Right lobe of liver (tissue), 6 donors: ENCODE results near the gene SLC16A4. TPM values are rescaled to one million over a fixed set of nuclear protein-coding genes. Genes with fewer than 3 reads are reported as not detected.

Experiments
- ATAC-seq, 4 donors: fragments of 200-7000 bp; cut with Tn5 transposase; one replicate each; pipeline ENCODE4 v1.9.1; 2020; ENCODE audit warnings: mild to moderate bottlenecking in 4 of 4, moderate library complexity in 4 of 4
- DNase-seq, 3 donors: peaks; one replicate each; pipeline ENCODE4 v3.0.0-alpha.2; 2020
- H3K27ac ChIP-seq, 3 donors: fragments of 200-600 bp; one replicate each; pipeline ENCODE4 v1.8.0; 2022
- H3K27me3 ChIP-seq, 2 donors: fragments of 200-600 bp; one replicate each; pipeline ENCODE4 v1.8.0; 2022
- H3K36me3 ChIP-seq, 4 donors: fragments of 200-600 bp; sonication (generic) in 1 of 4; one replicate each; pipeline versions ENCODE4 v1.5.1 to v1.8.0; 2017 to 2022; ENCODE audit warnings: control low read depth in 1 of 4
- H3K4me1 ChIP-seq, 4 donors: fragments of 200-600 bp; sonication (generic) in 1 of 4; one replicate each; pipeline versions ENCODE4 v1.5.1 to v1.8.0; 2017 to 2022; ENCODE audit warnings: control low read depth in 1 of 4
- H3K4me3 ChIP-seq, 3 donors: fragments of 200-600 bp; one replicate each; pipeline ENCODE4 v1.8.0; 2022
- H3K9me3 ChIP-seq, 4 donors: fragments of 200-600 bp; sonication (generic) in 1 of 4; one replicate each; pipeline versions ENCODE4 v1.5.1 to v1.8.0; 2017 to 2022; ENCODE audit warnings: control low read depth in 1 of 4
- CTCF ChIP-seq, 4 donors: fragments of 200-600 bp in 3 of 4; fragments of 450-650 bp in 1 of 4; IDR thresholded peaks; one replicate each; pipeline versions ENCODE4 v1.5.1 to v1.8.0; 2016 to 2022; ENCODE audit warnings: antibody characterized with exemption in 4 of 4, mild to moderate bottlenecking in 2 of 4
- POLR2A ChIP-seq: fragments of 450-650 bp; IDR thresholded peaks from one replicate; pipeline ENCODE4 v1.6.1; 2017; ENCODE audit warnings: antibody characterized with exemption, mild to moderate bottlenecking
- WGBS: methylation state at CpG from one replicate; pipeline ENCODE4 v1.1.6; 2018; ENCODE audit warnings: low coverage, low lambda C conversion rate; ENCODE audit not compliant: insufficient coverage; ENCODE audit errors: missing lambda C conversion rate; 5-methylcytosine and 5-hydroxymethylcytosine counted together
- intact Hi-C, 2 donors: fragments of 100-400 bp; cut with DNase I; formaldehyde crosslinking; loops; one replicate each; pipeline versions ENCODE4 v1.11.2 to v1.14.1; 2022
- total RNA-seq, 6 experiments: library from RNA; depleted of rRNA in 2 of 6; stranded (reverse); fragments of >200 nt in 2 of 6; fragmentation: NEBNext Ultra II Directional in 3 of 6; extraction: Animal tissue kit (Norgen Biotek cat#: 25700) in 3 of 6; gene quantifications; one replicate each; pipeline versions ENCODE4 v1.1.0 to v1.2.4, GENCODE V29; 2016 to 2023
- donor health status: DM: no; HTN: yes; CAD: no.
- donor health status: DM: no; HTN: no; CAD: no.
- donor health status: DM: no; HTN: no; CAD: no.
- donor health status: DM: no; HTN: yes; CAD: no.
- donor health status: DM: no; HTN: yes; CAD: no.

SLC16A4 gene
- total RNA-seq, 6 experiments from 2014 or later: 0.49 to 4.0 (median 3.4) TPM

GRCh38 chr1:110347182-110347893, 43.5 kb downstream of the SLC16A4 start:
- DNase-seq (no peak), ATAC-seq (no peak)
- no peak for TF ChIP-seq CTCF (IDR thresholded peaks at IDR 0.05)
- TF ChIP-seq POLR2A: no peak
- Histone ChIP-seq H3K27ac (no peak overlapping the region), H3K27me3 (no peaks in the 10 kb centered on the region), H3K36me3 (peaks cover 0 to 5% (median 2%) of the 10 kb centered on the region in 4 donors), H3K4me1 (peaks cover 0 to 51% (median 15%) of the 10 kb centered on the region in 4 donors), H3K9me3 (no peaks in the 10 kb centered on the region), H3K4me3 (no peak overlapping the region)
- intact Hi-C loops: loop anchor here in 1 of 2 donors (10.0 kb wide), 1 partner anchor 47 kb away; the partner anchor contains the start of gene SLC16A4
- WGBS: 72% methylated on average over 11 of the region's 14 CpGs

- Histone ChIP-seq H3K27me3 (no peaks in the 10 kb centered on the region), H3K4me1 (peaks cover 0 to 58% (median 18%) of the 10 kb centered on the region in 4 donors), H3K4me3 (no peak overlapping the region), H3K27ac (no peak overlapping the region), H3K36me3 (peaks cover 0 to 8% (median 3%) of the 10 kb centered on the region in 4 donors), H3K9me3 (no peaks in the 10 kb centered on the region)
- TF ChIP-seq CTCF (IDR thresholded peaks at IDR 0.05) (no peak), POLR2A (no peak)
- 59% methylated on average over 9 of the region's 9 CpGs for WGBS
- intact Hi-C loops: loop anchor here in 1 of 2 donors (10.0 kb wide), 1 partner anchor 48 kb away; the partner anchor contains the start of gene SLC16A4
- ATAC-seq: no peak
- no peak for DNase-seq
These were observed 44.1 kb downstream of the SLC16A4 start for GRCh38 chr1:110346690-110347089.

- Histone ChIP-seq H3K27me3 (no peaks in the 10 kb centered on the region), H3K9me3 (no peaks in the 10 kb centered on the region), H3K36me3 (peaks cover 0 to 14% (median 3%) of the 10 kb centered on the region in 4 donors), H3K27ac (no peak overlapping the region), H3K4me3 (no peak overlapping the region), H3K4me1 (peaks cover 0 to 70% (median 18%) of the 10 kb centered on the region in 4 donors)
- no peak for TF ChIP-seq CTCF (IDR thresholded peaks at IDR 0.05)
- no peak for TF ChIP-seq POLR2A
- DNase-seq (no peak), ATAC-seq (no peak)
- intact Hi-C loops: loop anchor here in 1 of 2 donors (10.0 kb wide), 1 partner anchor 49 kb away; the partner anchor contains the start of gene SLC16A4
- 90% methylated on average over 3 of the region's 3 CpGs for WGBS
These were observed 45.3 kb downstream of the SLC16A4 start for GRCh38 chr1:110345480-110345879.

GRCh38 chr1:110344152-110344551, 46.7 kb downstream of the SLC16A4 start:
- Histone ChIP-seq H3K27me3 (no peaks in the 10 kb centered on the region), H3K4me3 (no peak overlapping the region), H3K9me3 (no peaks in the 10 kb centered on the region), H3K27ac (no peak overlapping the region), H3K4me1 (peaks cover 0 to 74% (median 19%) of the 10 kb centered on the region in 4 donors), H3K36me3 (peaks cover 0 to 14% (median 3%) of the 10 kb centered on the region in 4 donors)
- intact Hi-C loops: loop anchor here in 1 of 2 donors (10.0 kb wide), 1 partner anchor 51 kb away; the partner anchor contains the start of gene SLC16A4
- TF ChIP-seq CTCF (IDR thresholded peaks at IDR 0.05) (no peak), POLR2A (no peak)
- WGBS: 64% methylated on average over 3 of the region's 3 CpGs
- no peak for ATAC-seq
- DNase-seq: no peak
